Measurements from ENCODE around the gene OARD1.

OARD1 gene

DNA sequence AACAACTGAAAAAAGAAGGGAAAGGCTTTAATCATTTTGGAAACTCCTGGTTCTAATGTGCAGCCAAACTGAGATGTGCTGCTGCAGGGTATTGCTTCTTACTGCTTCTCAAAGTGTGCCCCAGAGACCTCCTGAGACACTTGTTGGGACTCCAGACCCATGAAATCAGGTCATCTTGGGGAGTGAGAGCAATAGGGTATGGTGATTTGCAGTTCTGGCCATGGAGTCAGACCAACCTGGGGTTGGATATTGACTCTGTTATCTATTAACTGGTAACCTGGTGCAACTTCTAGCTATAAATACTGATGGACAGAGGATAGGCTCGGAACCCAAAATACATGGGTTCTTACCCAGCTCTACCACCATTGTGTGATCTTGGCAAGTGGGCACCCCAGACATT lies 26.1 kb downstream of the OARD1 start:
- Histone ChIP-seq H3K4me3 (ENCODE audit: low read length) (no peak overlapping the region), H3K4me1 (ENCODE audit: control insufficient read depth, insufficient read depth, low read length) (no peaks in the 10 kb centered on the region), H3K36me3 (ENCODE audit: control insufficient read depth, insufficient read depth, low read length, severe bottlenecking) (no peaks in the 10 kb centered on the region), H3K9ac (ENCODE audit: low read length) (no peak overlapping the region), H3K9me3 (ENCODE audit: control insufficient read depth, low read length) (no peaks in the 10 kb centered on the region), H3K27me3 (replicated peaks; ENCODE audit: control insufficient read depth, insufficient read depth, low read length) (peaks cover 4% of the 10 kb centered on the region)
- DNase-seq (ENCODE audit: low read depth), result no peak

DNA sequence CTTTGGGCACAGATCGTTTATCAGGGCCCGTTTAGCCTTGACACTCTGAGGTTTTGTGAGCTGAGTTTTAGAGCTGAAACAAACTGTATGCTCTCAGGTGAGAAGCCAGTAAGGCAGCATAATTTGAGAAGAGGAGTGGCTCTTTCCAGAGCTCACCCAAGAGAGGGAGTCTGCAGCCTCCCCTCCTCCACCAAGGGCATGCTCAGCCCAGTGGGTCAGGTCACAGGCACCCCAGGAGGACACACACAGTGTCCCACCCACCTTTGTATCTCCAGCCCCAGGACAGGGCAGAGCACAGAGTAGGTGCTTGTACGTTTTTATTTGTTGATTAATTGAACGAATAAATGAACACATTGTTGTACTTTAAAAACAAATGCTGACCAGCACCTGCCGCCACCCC lies 26.5 kb downstream of the OARD1 start:
- DNase-seq (ENCODE audit: low read depth), result no peak
- no peaks in the 10 kb centered on the region for H3K4me1 ChIP-seq (ENCODE audit: control insufficient read depth, insufficient read depth, low read length)
- no peak overlapping the region for H3K4me3 ChIP-seq (ENCODE audit: low read length)
- H3K9me3 ChIP-seq (ENCODE audit: control insufficient read depth, low read length), result no peaks in the 10 kb centered on the region
- peaks cover 4% of the 10 kb centered on the region for H3K27me3 ChIP-seq (replicated peaks; ENCODE audit: control insufficient read depth, insufficient read depth, low read length)
- no peak overlapping the region for H3K9ac ChIP-seq (ENCODE audit: low read length)
- H3K36me3 ChIP-seq (ENCODE audit: control insufficient read depth, insufficient read depth, low read length, severe bottlenecking), result no peaks in the 10 kb centered on the region

DNA sequence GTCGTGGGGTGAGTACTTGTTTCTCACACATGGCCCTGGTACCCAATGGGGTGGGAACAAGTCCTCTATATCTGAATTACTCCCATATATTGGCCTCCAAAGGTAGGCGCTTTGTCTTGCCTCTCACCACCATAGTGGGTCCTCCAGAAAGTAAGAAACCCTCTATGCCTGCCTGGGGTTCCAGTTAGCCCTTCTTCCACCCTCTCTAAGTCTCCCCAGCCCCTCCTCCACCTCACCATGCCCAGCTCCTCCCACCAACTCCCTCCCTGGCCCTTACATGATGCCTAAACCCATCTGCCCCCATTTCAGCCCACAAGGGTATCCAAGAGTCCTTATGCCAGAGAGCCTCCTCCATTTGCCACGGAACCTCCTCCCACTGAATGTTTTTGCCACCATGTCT lies 29.0 kb downstream of the OARD1 start:
- Histone ChIP-seq H3K9me3 (ENCODE audit: control insufficient read depth, low read length) (no peaks in the 10 kb centered on the region), H3K9ac (ENCODE audit: low read length) (no peak overlapping the region), H3K36me3 (ENCODE audit: control insufficient read depth, insufficient read depth, low read length, severe bottlenecking) (no peaks in the 10 kb centered on the region), H3K27me3 (replicated peaks; ENCODE audit: control insufficient read depth, insufficient read depth, low read length) (peaks cover 20% of the 10 kb centered on the region), H3K4me3 (ENCODE audit: low read length) (no peak overlapping the region), H3K4me1 (ENCODE audit: control insufficient read depth, insufficient read depth, low read length) (no peaks in the 10 kb centered on the region)
- no peak for DNase-seq (ENCODE audit: low read depth)

DNA sequence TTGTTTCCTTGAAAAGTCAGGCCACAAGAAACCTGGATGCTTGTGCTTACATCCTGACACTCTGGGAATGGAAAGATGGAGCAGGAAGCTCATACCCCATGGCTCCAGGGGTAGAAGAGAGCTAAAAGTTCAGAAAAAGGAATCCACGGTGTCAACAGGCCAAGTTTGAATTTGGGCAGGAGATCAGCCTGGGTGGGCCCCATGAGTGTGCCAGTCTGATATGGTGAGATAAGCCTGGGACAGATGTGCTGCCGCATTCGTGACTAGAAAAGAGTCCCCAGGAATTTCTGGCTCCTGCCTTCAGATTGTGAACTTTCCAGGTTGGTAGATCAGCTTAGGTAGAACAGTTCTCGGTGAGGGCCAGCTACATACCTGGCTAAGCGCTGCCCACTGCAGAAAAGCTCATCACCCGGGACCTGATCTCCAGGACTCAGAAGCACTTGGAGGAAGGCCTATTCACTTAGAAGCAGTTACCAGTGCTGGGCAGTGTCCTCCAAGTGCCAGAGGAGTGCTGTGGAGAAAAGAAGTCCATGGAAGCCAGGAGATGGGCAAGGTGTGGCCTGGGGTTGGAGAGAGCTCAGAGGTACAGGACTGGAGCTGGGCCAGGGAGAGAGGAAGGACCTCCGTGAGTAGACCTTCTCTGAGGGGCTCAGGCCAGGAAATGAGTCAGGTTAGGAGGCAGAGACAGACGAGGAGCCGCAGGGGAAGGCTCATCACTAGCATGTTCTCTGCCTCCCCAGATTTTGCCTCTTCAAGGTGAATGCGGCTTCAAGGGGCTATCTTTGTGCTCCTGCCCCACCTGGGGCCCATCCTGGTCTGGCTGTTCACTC lies 29.7 kb downstream of the OARD1 start, which contains the start of gene TSPO2:
Gene TSPO2 (plus strand): TSS at position 242 of the 830 bp plus-strand sequence. CDS start 519 bp downstream, at position 761.
- peaks cover 25% of the 10 kb centered on the region for H3K27me3 ChIP-seq (replicated peaks; ENCODE audit: control insufficient read depth, insufficient read depth, low read length)
- H3K4me3 ChIP-seq (ENCODE audit: low read length), result no peak within 1 kb of the TSS
- no peak for DNase-seq (ENCODE audit: low read depth)
- H3K9ac ChIP-seq (ENCODE audit: low read length), result no peak within 1 kb of the TSS
- H3K4me1 ChIP-seq (ENCODE audit: control insufficient read depth, insufficient read depth, low read length), result no peaks in the 10 kb centered on the region
- no peaks in the 10 kb centered on the region for H3K36me3 ChIP-seq (ENCODE audit: control insufficient read depth, insufficient read depth, low read length, severe bottlenecking)
- no peaks in the 10 kb centered on the region for H3K9me3 ChIP-seq (ENCODE audit: control insufficient read depth, low read length)

DNA sequence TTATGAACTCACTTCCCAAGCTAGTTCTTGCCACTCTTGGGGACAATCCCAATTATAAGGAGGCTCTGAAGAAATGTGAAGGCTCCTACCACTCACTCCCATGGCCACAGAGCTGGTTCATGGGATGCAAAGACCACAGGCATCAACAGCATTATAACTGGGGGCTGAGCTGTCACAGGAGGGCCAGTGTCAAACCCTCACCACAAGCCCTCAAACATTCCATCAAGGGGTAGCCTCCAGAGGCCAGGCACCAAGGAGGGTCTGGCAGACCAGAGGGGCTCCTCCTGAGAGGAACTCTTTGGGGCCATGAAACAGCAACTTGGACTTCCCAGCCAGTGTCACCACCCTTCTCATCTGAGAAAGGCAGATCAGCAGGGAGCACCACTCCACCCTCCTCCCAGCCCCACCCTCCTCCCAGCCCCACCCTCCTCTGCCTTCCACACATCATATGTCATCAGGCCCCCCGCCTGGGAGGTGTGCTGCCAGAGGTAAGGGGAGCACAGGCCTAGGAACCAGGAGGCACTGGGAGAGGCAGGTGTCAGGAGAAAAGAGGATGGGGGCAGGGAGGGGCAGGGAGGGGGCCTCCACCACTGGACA lies 31.1 kb downstream of the OARD1 start:
- no peak for DNase-seq (ENCODE audit: low read depth)
- H3K27me3 ChIP-seq (replicated peaks; ENCODE audit: control insufficient read depth, insufficient read depth, low read length), result peaks cover 21% of the 10 kb centered on the region

DNA sequence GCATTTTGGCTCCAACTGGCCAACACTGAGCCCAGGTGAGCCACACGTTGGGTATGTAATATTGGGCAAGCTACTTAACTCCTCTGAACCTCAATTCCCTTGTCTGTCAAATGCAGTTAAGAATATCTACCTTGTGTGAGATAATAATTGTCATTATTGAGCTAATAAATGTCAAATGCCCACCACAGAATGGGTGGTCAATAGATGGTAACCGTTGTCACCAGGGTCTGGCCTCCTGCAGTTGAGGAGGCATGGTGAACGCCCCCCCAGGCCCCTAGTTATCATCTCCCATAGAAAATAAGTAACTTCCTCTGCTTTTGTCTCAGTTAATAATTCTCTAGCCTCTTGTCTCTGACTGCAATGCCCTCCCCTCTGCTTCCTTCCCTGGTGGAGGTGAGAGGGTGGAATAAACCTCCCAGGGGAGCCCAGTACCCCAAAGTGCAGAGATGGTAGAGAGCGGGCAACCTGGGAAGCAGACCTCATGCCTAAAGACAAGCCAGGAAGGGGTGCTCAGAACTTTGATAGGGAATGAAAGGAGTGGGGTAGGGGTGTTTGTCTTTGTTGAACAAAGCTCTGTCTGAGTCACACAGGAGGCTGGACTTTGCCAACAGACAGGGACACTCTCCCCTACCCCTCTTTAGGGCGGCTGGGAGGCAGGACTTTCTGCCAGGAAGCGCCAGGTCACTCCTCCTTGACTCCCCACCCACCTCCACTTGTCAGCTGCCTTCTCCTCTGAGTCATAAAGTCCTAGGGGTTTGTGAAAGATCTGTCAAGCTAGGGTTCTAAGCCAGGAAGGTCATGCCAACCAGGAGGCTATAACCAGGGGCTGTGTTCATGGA lies 31.8 kb downstream of the OARD1 start:
- DNase-seq (ENCODE audit: low read depth), result no peak
- Histone ChIP-seq H3K27me3 (replicated peaks; ENCODE audit: control insufficient read depth, insufficient read depth, low read length) (peaks cover 21% of the 10 kb centered on the region), H3K36me3 (ENCODE audit: control insufficient read depth, insufficient read depth, low read length, severe bottlenecking) (no peaks in the 10 kb centered on the region)

More for the DNA sequence above, 31.1 kb downstream of the OARD1 start:
- no peak overlapping the region for H3K9ac ChIP-seq (ENCODE audit: low read length)
- no peaks in the 10 kb centered on the region for H3K9me3 ChIP-seq (ENCODE audit: control insufficient read depth, low read length)
- H3K4me1 ChIP-seq (ENCODE audit: control insufficient read depth, insufficient read depth, low read length), result peaks cover 2% of the 10 kb centered on the region
- no peaks in the 10 kb centered on the region for H3K36me3 ChIP-seq (ENCODE audit: control insufficient read depth, insufficient read depth, low read length, severe bottlenecking)
- H3K4me3 ChIP-seq (ENCODE audit: low read length), result no peak overlapping the region

DNA sequence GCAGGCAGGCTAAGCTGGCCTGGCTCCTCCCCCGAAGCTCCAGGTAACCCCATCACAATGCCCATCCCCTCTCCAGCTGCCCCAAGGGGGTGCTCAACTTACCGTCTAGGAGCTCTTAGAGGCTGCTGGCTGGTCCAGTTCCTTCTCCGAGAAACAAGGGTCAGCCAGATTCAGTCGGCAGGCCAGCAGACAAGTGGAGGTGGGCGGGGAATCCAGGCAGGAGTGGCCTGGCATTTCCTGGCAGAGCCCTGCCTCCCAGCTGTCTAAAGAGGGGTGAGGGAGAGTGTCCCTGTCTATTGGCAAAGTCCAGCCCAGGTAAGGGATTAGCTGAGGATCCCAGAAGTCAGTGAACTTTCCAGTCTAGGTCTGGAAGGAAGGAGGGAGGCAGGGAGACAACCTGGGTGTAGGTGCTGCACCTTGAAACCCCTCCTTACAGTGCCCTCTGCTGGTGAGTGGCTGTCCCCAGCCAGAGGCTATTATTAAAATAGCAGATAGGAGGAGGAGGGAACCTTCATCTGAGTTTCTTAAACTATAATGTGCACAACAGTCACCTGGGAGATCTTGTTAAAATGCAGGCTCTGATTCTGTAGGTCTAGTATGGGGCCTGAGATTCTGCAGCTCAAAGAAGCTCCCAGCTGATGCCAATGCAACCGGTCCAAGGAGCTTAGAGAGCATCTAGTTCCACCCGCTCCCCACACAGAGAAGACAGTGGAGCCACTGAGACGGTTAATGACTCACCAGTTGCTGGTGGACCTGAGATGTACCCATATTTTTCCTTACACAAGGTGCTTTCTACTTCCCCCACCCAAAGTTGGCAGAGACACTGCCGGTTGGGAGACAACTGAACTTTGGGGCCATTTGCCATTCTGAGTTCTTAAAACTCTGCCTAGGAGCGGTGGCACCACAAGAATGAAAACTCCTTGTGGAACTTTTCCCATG lies 32.8 kb downstream of the OARD1 start, which contains the start of gene UNC5CL:
Gene UNC5CL (minus strand): TSS at position 162 of the 939 bp plus-strand sequence. CDS start 4,147 bp downstream, outside the sequence.
- Histone ChIP-seq H3K4me3 (ENCODE audit: low read length) (no peak within 1 kb of the TSS), H3K27me3 (replicated peaks; ENCODE audit: control insufficient read depth, insufficient read depth, low read length) (peaks cover 21% of the 10 kb centered on the region), H3K36me3 (ENCODE audit: control insufficient read depth, insufficient read depth, low read length, severe bottlenecking) (no peaks in the 10 kb centered on the region), H3K9ac (ENCODE audit: low read length) (no peak within 1 kb of the TSS), H3K9me3 (ENCODE audit: control insufficient read depth, low read length) (no peaks in the 10 kb centered on the region), H3K4me1 (ENCODE audit: control insufficient read depth, insufficient read depth, low read length) (peaks cover 2% of the 10 kb centered on the region)
- DNase-seq (ENCODE audit: low read depth), result peak; percentile 41

More for the DNA sequence above, 31.8 kb downstream of the OARD1 start:
- no peak overlapping the region for H3K4me3 ChIP-seq (ENCODE audit: low read length)
- H3K4me1 ChIP-seq (ENCODE audit: control insufficient read depth, insufficient read depth, low read length), result peaks cover 2% of the 10 kb centered on the region
- H3K9ac ChIP-seq (ENCODE audit: low read length), result no peak overlapping the region
- no peaks in the 10 kb centered on the region for H3K9me3 ChIP-seq (ENCODE audit: control insufficient read depth, low read length)

DNA sequence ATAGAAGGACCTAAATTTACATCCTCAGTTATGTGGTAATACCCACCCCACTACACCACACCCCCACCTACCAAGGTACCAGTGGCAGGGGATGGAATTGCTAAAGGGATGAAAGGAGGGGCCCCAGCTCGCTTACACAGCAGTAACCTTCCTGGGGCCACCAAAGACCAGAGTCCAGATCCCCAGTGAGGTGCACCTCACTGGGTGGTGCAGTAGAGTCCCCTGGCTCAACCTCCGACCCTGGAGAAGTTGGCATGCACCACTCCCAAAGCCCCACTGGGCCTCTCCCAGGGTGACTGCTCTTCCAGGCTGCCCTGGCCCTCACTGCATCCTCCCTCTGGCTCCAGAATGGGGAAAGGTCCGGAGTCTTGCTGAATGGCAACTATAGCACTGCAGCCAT lies 34.0 kb downstream of the OARD1 start:
- Histone ChIP-seq H3K4me3 (ENCODE audit: low read length) (no peak overlapping the region), H3K9me3 (ENCODE audit: control insufficient read depth, low read length) (no peaks in the 10 kb centered on the region), H3K27me3 (replicated peaks; ENCODE audit: control insufficient read depth, insufficient read depth, low read length) (peaks cover 21% of the 10 kb centered on the region), H3K4me1 (ENCODE audit: control insufficient read depth, insufficient read depth, low read length) (peaks cover 2% of the 10 kb centered on the region), H3K36me3 (ENCODE audit: control insufficient read depth, insufficient read depth, low read length, severe bottlenecking) (no peaks in the 10 kb centered on the region), H3K9ac (ENCODE audit: low read length) (no peak overlapping the region)
- DNase-seq (ENCODE audit: low read depth), result no peak

DNA sequence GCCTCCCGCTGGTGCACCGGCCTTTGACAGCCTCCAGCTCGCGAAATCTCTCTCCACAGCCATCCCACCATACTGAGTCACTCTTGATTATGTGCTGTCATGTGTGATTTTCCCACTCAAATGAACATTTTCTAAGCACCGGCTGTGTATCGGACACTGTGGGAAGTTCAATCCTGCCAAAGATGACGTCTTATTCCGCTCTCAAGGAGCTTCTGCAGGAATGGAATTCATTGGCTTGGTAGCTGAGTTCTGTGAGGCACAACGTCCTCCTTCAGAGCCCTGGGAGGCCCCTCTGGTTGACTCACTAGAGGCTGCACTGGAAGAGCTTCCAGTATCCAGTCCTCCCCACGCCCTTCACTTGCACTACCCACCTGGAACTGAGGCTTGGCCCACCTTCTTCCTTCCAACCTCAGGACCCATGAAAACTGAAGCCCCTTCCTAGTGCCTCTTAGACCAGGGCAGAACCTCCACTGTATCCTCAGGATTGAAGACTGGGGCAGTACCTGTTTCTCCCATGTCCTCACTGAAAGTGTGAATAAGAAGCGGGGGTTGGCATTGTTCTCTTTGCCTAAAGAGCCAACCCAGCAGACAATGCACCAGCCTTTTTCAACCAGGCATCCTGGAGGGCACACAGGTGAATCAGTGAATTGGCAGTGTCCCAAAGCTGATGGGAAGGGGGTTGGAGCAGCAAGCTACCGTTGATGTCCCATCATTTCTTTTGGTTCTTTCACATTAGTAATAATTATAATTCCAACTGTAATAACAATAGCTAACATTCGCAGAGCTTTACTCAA lies 34.9 kb downstream of the OARD1 start:
- H3K4me3 ChIP-seq (ENCODE audit: low read length), result no peak overlapping the region
- H3K27me3 ChIP-seq (replicated peaks; ENCODE audit: control insufficient read depth, insufficient read depth, low read length), result peaks cover 21% of the 10 kb centered on the region
- H3K9ac ChIP-seq (ENCODE audit: low read length), result no peak overlapping the region
- no peak for DNase-seq (ENCODE audit: low read depth)
- H3K4me1 ChIP-seq (ENCODE audit: control insufficient read depth, insufficient read depth, low read length), result peaks cover 2% of the 10 kb centered on the region
- no peaks in the 10 kb centered on the region for H3K9me3 ChIP-seq (ENCODE audit: control insufficient read depth, low read length)
- H3K36me3 ChIP-seq (ENCODE audit: control insufficient read depth, insufficient read depth, low read length, severe bottlenecking), result no peaks in the 10 kb centered on the region

DNA sequence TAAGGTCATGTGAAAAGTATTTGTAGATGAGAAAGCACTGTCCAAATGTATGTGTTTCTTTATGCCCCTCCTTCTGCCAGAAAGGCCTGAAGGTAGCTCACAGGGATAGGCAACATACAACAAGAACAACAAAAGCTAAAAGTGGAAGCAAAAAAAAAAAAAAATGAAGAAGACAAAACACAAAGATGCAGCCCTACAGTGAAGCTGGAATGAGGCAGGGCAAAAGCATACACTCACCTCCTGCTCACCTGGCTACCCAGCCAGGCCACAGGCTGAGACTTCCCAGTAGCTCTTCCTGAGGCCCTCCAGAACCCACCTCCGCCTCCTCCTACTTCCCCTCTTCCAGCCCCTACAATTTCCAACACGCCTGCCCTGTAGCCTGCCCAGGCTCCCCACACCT lies 35.6 kb downstream of the OARD1 start:
- no peak overlapping the region for H3K4me3 ChIP-seq (ENCODE audit: low read length)
- no peaks in the 10 kb centered on the region for H3K36me3 ChIP-seq (ENCODE audit: control insufficient read depth, insufficient read depth, low read length, severe bottlenecking)
- no peak for DNase-seq (ENCODE audit: low read depth)
- no peaks in the 10 kb centered on the region for H3K9me3 ChIP-seq (ENCODE audit: control insufficient read depth, low read length)
- H3K27me3 ChIP-seq (replicated peaks; ENCODE audit: control insufficient read depth, insufficient read depth, low read length), result peaks cover 24% of the 10 kb centered on the region
- peaks cover 2% of the 10 kb centered on the region for H3K4me1 ChIP-seq (ENCODE audit: control insufficient read depth, insufficient read depth, low read length)
- no peak overlapping the region for H3K9ac ChIP-seq (ENCODE audit: low read length)
